HG03097 (cell line): ENCODE results near the gene MYO3A.

ENCODE experiments used
- ATAC-seq: cut with Tn5 transposase; IDR thresholded peaks from one replicate; pipeline ENCODE4 v1.9.1; 2021; ENCODE audit not compliant: unreplicated experiment, low FRiP score

MYO3A gene

DNA sequence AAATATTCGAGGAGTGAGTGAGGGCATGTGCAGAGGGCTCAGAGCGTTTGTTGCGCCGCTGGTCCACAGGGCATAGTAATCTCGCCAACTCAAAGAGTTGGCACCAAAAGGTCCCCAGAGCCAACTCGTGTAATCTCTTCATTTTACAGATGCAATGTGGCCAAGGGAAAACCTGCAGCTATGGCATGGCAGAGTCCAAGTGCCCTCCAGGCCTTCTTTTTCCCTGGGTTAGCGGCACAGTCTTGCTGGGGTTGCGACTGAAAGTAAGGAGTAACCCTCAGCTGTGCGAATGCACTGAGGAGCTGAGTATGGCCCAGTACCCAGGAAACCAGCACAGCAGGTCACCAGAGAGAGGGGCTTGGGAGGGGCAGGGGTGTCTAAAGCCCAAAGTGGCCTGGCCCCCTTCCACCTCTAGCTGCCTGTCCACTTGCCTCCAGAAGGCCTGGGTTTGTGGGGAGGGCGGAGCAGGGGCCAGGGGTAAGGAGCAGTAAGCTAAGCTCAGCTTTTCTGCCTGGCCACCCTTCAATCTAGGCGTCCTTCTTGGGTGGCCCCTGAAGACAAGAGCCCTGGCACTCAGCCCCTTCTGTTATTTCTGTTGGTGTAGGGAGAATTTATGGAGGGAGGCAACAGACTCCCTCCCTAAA, 279.2 kb downstream of the MYO3A start:
- no peak for ATAC-seq

GRCh38 chr10:26214004-26214403, 280.0 kb downstream of the MYO3A start:
- no peak for ATAC-seq

- ATAC-seq = no peak
Observed at GRCh38 chr10:26214551-26215395, 280.7 kb downstream of the MYO3A start.

DNA sequence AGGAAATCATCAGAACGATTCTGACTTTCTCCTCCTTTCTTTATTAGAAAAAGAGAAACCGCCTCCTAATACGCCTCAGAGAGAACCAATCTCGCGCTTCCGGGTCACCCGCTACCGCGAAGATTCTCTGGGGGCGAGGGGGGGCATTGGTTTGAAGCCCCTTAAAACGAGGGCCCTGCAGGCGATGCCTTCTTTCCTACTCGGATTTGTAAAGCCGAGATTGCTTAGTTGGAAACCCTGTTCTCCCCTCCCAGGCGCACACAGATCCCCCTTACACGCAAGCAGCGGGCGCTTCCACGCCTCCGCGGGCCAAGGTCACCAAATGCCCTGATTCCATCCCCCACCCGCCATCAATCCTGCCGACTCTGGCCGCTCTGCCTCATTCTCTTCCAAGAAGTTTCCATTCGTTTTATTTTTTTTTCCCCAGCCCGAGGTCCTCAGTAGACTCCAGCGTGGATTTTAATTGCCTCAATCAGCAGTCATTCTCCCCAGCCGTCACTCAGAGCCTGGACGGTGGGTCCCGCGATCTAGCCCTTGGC, 281.4 kb downstream of the MYO3A start:
- no peak for ATAC-seq

DNA sequence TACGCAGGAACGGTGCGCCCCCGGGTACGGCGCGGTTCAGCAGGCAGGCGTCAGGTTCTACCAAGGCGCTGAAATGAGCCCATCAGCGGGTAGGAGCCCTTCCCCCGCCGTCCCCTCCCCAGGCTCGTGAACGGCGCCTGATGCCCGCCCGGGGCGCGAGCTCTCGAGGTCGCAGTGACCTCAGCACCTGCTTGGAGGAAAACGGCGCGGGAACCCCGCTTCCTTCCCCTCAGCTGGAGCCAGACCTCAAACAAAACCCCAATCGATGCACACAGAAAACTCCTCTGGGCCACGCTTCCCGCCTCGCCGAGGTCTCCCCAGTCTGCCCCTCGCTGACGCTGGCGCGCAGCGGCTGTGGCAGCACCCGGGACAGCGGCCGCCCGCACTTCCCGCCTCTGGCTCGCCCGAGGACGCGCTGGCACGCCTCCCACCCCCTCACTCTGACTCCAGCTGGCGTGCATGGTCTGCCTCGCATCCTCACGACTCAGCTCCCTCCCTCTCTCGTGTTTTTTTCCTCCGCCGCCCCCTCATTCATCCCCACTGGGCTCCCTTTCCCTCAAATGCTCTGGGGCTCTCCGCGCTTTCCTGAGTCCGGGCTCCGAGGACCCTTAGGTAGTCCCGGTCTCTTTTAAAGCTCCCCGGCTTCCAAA, 282.0 kb downstream of the MYO3A start:
- no peak for ATAC-seq

DNA sequence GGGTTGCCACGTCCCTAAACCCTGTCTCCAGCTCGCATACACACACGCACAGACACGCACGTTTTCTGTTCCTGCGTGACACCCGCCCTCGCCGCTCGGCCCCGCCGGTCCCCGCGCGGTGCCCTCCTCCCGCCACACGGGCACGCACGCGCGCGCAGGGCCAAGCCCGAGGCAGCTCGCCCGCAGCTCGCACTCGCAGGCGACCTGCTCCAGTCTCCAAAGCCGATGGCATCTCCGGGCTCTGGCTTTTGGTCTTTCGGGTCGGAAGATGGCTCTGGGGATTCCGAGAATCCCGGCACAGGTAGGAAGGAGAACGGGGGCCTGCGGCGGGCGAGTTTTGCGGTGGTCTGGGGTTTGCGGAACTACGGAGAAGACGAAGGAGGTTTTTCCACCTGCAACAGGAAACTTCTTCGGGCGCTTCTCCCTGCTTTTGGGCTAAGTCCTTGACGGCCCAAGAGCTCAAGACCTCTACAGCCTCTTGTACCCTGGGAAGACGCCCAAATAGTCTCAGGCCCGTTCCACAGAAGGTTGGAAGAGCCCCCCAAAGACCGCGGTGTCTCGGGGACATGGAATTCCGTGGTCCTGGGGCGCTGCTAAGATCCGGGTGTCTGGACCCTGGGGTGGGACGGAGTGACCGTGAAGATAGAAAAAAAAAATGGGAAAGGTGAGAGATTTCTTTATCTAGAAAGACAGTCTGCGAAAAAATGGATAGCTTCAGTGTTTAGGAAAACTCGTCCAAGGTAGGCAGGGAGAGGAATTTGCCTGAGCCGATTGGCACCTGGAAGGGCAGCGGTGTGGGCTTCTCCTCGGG, 282.8 kb downstream of the MYO3A start, which contains the start of gene GAD2:
TSS of gene GAD2 (plus strand) at position 190 of the 811 bp plus-strand sequence. CDS start at position 226, 36 bp downstream.
- no peak for ATAC-seq

DNA sequence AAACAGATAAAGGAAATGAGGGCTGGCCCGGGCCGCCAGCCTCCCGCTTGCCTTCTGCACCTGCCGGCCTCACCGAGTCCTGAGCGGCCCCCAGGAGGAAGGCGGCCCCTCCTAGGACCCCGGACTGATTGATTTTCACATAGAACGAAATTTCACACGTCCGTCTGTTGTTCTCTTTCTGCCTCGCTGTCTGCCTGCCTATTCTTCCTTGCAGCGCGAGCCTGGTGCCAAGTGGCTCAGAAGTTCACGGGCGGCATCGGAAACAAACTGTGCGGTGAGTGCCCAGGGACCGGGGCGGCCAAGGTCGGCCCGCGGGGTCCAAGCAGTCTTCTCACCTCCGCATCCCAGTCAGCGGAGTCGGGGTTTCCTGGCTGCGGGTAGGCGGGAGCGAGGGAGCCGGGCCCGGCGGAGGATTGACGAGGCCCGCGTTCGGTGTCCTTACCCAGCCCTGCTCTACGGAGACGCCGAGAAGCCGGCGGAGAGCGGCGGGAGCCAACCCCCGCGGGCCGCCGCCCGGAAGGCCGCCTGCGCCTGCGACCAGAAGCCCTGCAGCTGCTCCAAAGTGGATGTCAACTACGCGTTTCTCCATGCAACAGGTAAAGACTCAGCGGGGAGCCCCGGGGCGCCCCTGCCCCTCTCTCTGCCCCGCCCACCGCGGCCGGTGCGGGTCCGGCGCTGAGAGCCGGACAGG, 283.5 kb downstream of the MYO3A start:
- no peak for ATAC-seq

GRCh38 chr10:26219676-26220075, 285.6 kb downstream of the MYO3A start:
- ATAC-seq = no peak

GRCh38 chr10:26220901-26221300, 286.9 kb downstream of the MYO3A start:
- no peak for ATAC-seq

DNA sequence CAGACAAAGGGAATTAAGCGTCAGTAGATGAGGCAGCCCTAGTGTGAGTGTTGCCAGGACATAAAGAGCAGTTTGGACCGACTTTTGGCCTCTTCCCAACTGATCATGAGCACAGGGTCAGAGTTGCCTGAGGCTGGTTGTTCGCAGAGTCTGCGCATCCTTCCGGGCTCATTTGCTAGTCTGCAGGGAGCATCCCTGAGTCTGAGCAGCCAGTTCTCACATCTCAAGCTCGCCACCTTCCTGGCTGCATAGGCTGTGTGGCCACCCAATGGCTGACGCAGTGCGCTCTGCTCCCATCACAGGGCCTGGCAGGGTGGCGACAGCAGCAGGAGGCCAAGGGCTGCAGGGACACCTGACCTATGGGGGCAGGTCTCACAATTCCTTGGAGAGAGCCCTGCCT, 287.5 kb downstream of the MYO3A start:
- no peak for ATAC-seq

DNA sequence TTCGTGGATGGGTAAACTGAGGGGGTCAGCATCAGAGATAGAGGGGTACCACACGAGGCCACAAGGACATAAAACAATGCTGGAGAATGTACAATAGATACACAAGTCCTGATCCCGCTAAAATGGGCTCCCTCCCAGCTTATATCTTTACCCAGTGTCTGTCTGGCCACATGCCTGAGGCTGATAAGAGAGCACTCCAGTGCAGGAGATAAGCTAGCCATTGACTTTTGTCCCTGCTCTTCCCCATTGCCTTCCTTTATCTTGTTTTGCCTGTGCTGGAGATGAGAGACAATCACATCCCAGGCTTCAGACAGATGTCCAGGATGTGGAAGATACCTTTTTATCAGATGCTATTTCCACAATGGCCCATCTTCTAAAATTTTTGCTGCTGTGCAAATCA, 288.5 kb downstream of the MYO3A start:
- ATAC-seq = no peak

GRCh38 chr10:26225322-26225721, 291.3 kb downstream of the MYO3A start:
- ATAC-seq = no peak

- no peak for ATAC-seq
Observed at GRCh38 chr10:26227786-26228185, 293.8 kb downstream of the MYO3A start.

- ATAC-seq = no peak
Observed at GRCh38 chr10:26232174-26232573, 298.1 kb downstream of the MYO3A start.

- no peak for ATAC-seq
Observed at GRCh38 chr10:26235761-26236160, 301.7 kb downstream of the MYO3A start.

DNA sequence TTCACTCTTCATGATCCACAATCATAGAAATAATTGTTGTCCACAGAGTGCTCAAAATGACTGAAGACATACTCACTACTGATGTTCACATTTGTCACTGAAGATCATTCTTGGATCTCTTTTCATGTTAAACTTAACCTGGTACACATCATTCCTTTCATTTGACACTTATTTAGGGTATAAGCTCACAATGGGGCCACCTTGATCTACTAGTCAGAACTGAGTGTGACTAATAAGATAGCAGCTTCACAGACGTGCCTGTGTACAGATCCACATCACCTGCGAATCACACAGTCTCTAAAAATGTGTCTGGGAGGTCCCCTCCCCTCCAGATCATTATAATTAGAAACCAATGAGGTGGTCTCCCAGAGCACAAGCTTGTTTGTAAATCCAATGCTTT, 304.3 kb downstream of the MYO3A start:
- no peak for ATAC-seq

- ATAC-seq = no peak
Observed at GRCh38 chr10:26242706-26243350, 308.8 kb downstream of the MYO3A start.

DNA sequence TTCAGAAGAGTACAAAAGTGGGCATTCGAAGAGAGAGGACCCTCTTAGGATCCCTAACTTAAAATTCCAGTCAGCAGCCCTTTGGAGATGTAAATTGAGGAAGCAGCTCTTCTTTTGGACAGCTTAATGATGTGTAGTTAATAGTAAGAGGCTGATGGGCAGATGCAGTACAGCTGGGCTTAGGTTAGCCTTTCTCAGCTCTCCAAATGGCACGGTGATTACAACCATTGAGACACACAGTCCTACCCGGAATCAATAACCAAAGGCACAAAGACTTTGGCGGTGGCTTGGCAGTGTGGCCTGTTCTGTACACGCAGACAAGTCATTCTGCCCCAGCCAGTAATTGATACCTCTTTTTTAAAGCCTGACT, 309.3 kb downstream of the MYO3A start:
- no peak for ATAC-seq

GRCh38 chr10:26249681-26250080, 315.7 kb downstream of the MYO3A start:
- ATAC-seq = no peak
